Peyer's patch (tissue), 4 donors: ENCODE measurements around the gene ITGB4. TPM values are rescaled to one million over a fixed set of nuclear protein-coding genes. Genes with fewer than 3 reads are reported as not detected.
"Not testable (repeated sequence)": the region's sequence is repeated elsewhere in the genome, so short reads cannot be mapped to it uniquely, and the experiment has no call there.

Source experiments
- DNase-seq, 3 donors: peaks; one replicate each; pipeline ENCODE4 v3.0.0-alpha.2; 2017 to 2019
- H3K27ac ChIP-seq, 4 donors: fragments of 200-600 bp; sonication (generic); one replicate each; pipeline ENCODE4 v1.5.1; 2016 to 2019
- H3K27me3 ChIP-seq, 2 donors: fragments of 200-600 bp; sonication (generic); one replicate each; pipeline ENCODE4 v1.5.1; 2019
- H3K36me3 ChIP-seq, 3 donors: fragments of 200-600 bp; sonication (generic); one replicate each; pipeline ENCODE4 v1.5.1; 2016 to 2019
- H3K4me1 ChIP-seq, 4 donors: fragments of 200-600 bp; sonication (generic); one replicate each; pipeline ENCODE4 v1.5.1; 2016 to 2019
- H3K4me3 ChIP-seq, 4 donors: fragments of 200-600 bp; sonication (generic); 1 replicate in 3 of 4; 2 replicates in 1 of 4; pipeline ENCODE4 v1.5.1; 2016 to 2019; ENCODE audit warnings: mild to moderate bottlenecking in 1 of 4
- H3K9me3 ChIP-seq, 4 donors: fragments of 200-600 bp; sonication (generic); one replicate each; pipeline ENCODE4 v1.5.1; 2016 to 2019; ENCODE audit warnings: mild to moderate bottlenecking in 1 of 4
- POLR2A ChIP-seq, 2 donors: fragments of 450-650 bp; IDR thresholded peaks; one replicate each; pipeline ENCODE4 v1.5.1; 2017; ENCODE audit warnings: antibody characterized with exemption in 2 of 2, mild to moderate bottlenecking in 2 of 2, moderate library complexity in 2 of 2
- total RNA-seq, 4 donors: library from RNA; depleted of rRNA; stranded (reverse); fragments of >200 nt; gene quantifications; one replicate each; pipeline ENCODE4 v1.1.0, GENCODE V29; 2016
- TF ChIP-seq, protein P1 (sequence below), 6 experiments: fragments of 450-650 bp in 4 of 6; fragments of 200-600 bp in 2 of 6; sonication (generic) in 1 of 6; IDR thresholded peaks; one replicate each; pipeline ENCODE4 v1.5.1; 2017 to 2019; ENCODE audit warnings: antibody characterized with exemption in 6 of 6, mild to moderate bottlenecking in 3 of 6, moderate library complexity in 1 of 6

The ITGB4 gene
- total RNA-seq, 4 donors from 2014 or later, result 80.0 to 368 (median 219) TPM

DNA sequence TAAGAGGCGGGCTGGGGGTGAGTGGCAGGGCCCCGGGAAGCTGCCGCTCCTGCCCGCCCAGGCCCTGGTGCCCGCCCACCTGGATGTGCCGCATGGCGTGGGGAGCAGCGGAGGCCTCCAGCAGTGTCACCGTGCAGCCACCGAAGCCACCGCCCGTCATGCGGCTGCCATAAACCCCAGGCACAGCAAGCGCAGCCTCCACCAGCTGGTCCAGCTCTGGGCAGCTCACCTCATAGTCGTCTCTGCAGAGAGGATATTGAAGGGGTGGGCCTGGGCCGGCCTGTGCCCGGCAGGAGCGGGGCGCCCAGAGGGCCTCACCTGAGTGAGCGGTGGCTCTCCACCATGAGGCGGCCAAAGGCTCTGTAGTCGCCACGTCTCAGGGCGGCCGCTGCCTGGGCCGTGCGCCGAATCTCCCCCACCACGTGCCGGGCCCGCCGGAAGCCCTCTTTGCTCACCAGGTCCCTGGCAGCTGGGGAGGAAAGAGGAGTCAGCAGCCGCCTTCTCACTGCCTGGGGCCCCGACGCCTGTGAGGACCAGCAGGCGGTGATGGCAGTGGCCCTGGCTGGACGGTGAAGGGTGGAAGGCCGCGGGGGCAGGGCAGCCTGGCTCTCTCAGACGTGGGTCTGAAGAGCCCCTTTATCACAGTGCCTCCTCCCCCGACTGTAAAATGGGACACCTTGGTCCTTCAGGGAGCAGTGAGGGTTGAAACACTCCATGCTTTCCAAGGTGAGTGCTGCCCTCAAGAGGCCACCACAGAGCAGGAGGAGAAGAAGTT lies 37.1 kb downstream of the ITGB4 start:
- H3K27ac ChIP-seq, result no peak overlapping the region
- H3K4me1 ChIP-seq, result peaks cover 0 to 22% (median 6%) of the 10 kb centered on the region in 4 donors
- no peaks in the 10 kb centered on the region for H3K27me3 ChIP-seq
- peaks cover 0 to 60% (median 0%) of the 10 kb centered on the region in 3 donors for H3K36me3 ChIP-seq
- no peak for DNase-seq
- H3K9me3 ChIP-seq, result no peaks in the 10 kb centered on the region
- H3K4me3 ChIP-seq, result no peak overlapping the region
- TF ChIP-seq, protein P1, sequence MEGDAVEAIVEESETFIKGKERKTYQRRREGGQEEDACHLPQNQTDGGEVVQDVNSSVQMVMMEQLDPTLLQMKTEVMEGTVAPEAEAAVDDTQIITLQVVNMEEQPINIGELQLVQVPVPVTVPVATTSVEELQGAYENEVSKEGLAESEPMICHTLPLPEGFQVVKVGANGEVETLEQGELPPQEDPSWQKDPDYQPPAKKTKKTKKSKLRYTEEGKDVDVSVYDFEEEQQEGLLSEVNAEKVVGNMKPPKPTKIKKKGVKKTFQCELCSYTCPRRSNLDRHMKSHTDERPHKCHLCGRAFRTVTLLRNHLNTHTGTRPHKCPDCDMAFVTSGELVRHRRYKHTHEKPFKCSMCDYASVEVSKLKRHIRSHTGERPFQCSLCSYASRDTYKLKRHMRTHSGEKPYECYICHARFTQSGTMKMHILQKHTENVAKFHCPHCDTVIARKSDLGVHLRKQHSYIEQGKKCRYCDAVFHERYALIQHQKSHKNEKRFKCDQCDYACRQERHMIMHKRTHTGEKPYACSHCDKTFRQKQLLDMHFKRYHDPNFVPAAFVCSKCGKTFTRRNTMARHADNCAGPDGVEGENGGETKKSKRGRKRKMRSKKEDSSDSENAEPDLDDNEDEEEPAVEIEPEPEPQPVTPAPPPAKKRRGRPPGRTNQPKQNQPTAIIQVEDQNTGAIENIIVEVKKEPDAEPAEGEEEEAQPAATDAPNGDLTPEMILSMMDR (IDR thresholded peaks at IDR 0.05), result no peak
- TF ChIP-seq POLR2A (IDR thresholded peaks at IDR 0.05), result no peak

DNA sequence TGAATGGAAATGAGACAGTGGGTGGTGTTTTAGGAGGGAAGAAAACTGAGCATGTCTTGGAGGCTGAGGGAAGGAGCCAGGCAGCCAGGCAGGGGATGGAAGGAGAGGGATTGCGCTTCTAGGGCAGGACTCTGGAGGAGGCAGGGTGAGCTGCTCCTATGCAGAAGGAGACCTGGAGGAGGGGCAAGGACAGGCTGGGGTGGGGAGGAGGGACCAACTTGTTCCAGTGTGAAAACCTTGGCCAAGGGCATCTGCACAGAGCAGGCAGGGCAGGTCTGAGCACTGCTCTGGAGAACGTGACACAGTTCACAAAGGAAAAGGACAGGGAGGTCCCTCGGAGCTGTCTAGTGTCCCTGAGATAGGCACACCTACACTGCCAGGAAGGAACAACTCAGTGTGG lies 38.2 kb downstream of the ITGB4 start:
- TF ChIP-seq POLR2A (IDR thresholded peaks at IDR 0.05), result no peak
- TF ChIP-seq, protein P1 (IDR thresholded peaks at IDR 0.05), result no peak
- DNase-seq, result no peak
- no peak overlapping the region for H3K27ac ChIP-seq
- peaks cover 4 to 26% (median 11%) of the 10 kb centered on the region in 4 donors for H3K4me1 ChIP-seq
- H3K36me3 ChIP-seq, result peaks cover 0 to 52% (median 0%) of the 10 kb centered on the region in 3 donors
- no peaks in the 10 kb centered on the region for H3K27me3 ChIP-seq
- no peak overlapping the region for H3K4me3 ChIP-seq
- no peaks in the 10 kb centered on the region for H3K9me3 ChIP-seq

DNA sequence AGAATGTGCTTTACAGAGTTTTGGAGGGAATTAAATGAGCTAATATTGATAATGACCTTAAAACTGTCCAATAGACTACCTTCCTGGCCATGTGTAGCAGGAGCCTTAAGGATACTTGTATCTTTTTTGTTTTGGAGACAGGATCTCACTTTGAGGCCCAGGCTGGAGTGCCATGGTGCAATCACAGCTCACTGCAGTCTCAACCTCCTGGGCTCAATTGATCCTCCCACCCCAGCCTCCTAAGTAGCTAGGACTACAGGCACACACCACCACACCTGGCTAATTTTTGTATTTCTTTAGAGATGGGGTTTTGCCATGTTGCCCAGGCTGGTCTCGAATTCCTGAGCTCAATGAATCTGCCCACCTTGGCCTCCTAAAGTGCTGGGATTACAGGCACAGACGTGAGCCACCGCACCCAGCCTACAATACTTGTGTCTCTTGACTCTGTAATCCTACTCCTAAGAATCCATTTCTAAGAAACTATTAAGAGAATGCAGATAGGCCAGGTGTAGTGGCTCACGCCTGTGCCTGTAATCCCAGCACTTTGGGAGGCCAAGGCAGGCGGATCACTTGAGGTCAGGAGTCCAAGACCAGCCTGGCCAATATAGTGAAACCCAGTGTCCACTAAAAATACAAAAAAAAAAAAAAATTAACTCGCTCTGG lies 38.9 kb downstream of the ITGB4 start:
- DNase-seq, H3K27ac ChIP-seq, H3K27me3 ChIP-seq, H3K4me3 ChIP-seq, H3K9me3 ChIP-seq: not testable (repeated sequence)
- H3K36me3 ChIP-seq, result peaks cover 0 to 47% (median 0%) of the 10 kb centered on the region in 3 donors
- H3K4me1 ChIP-seq, result peaks cover 4 to 23% (median 10%) of the 10 kb centered on the region in 4 donors

DNA sequence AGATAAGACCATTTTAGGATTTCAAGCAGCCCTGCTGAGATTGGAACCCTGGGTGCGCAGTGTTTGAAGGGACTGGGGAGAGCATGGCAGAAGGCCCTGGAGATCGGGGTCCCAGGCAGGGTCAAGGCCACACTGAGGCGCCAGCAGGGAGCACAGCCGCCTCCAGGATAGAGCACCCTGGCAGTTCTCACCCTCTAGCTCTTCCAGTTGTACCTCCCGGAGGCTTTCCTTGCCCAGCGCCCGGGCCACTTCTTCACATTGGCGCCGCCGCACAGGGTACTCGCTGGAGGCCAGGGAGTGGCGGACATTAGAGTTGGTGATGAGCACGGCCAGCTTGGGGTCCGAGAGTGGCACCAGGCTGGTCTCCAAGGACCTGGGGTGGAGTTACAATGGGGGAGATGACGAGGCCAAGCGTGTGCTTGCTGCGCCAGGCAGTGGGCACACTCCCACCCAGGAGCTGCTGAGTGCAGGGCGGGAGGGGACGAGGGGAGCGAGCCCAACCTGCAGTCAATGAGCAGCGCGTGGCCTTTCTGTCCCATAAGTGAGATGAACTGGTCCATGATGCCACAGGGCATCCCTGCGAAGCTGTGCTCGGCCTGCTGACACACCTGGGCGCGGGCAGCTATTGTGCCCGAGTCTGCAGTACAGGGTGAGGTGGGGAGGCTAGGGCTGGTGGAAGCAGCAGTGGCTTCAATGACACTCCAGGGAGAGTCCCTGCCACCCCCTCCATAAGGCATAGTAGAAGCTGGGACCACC lies 41.4 kb downstream of the ITGB4 start:
- no peaks in the 10 kb centered on the region for H3K27me3 ChIP-seq
- H3K9me3 ChIP-seq, result no peaks in the 10 kb centered on the region
- TF ChIP-seq, protein P1 (IDR thresholded peaks at IDR 0.05), result no peak
- no peak for TF ChIP-seq POLR2A (IDR thresholded peaks at IDR 0.05)
- peaks cover 4 to 25% (median 10%) of the 10 kb centered on the region in 4 donors for H3K4me1 ChIP-seq
- peak in 1 of 3 donors; percentile 43 for DNase-seq
- H3K36me3 ChIP-seq, result peaks cover 0 to 21% (median 0%) of the 10 kb centered on the region in 3 donors
- H3K27ac ChIP-seq, result no peak overlapping the region
- H3K4me3 ChIP-seq, result no peak overlapping the region

DNA sequence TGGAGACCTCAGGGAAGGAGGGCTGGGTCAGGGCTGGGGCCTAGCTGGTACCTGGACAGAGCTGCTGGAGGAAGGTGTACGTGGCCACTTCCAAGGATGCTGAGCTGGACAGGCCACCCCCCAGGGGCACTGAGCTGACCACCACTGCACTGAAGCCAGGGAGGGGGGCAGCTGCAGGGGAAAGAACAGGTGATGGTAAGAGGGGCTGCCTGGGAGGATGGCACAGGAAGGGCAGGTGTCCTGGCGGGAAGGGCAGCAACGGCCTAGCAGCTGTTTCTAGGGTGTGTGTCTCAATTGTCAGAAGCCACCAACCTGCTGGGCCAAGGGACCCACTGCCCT lies 42.0 kb downstream of the ITGB4 start:
- H3K27me3 ChIP-seq, result no peaks in the 10 kb centered on the region
- peaks cover 0 to 15% (median 0%) of the 10 kb centered on the region in 3 donors for H3K36me3 ChIP-seq
- peak in 1 of 3 donors; percentile 37 for DNase-seq
- H3K4me1 ChIP-seq, result peaks cover 4 to 25% (median 10%) of the 10 kb centered on the region in 4 donors
- H3K9me3 ChIP-seq, result no peaks in the 10 kb centered on the region
- TF ChIP-seq, protein P1 (IDR thresholded peaks at IDR 0.05), result no peak
- no peak for TF ChIP-seq POLR2A (IDR thresholded peaks at IDR 0.05)
- H3K27ac ChIP-seq, result no peak overlapping the region
- no peak overlapping the region for H3K4me3 ChIP-seq
